Neural crest cell (in vitro differentiated cells): Measurements from ENCODE around the gene PCDHB11. TPM values are rescaled to one million over a fixed set of nuclear protein-coding genes. Genes with fewer than 3 reads are reported as not detected.
A peak's percentile ranks its signal among the peaks of the same experiment; 100 is the strongest.
"Not testable (repeated sequence)": the region's sequence is repeated elsewhere in the genome, so short reads cannot be mapped to it uniquely, and the experiment has no call there.

Experiments
- DNase-seq: peaks from one replicate; pipeline ENCODE4 v3.0.0; 2021; ENCODE audit warnings: low read depth, mixed read lengths, low spot score
- H3K27ac Mint-ChIP-seq: one replicate; pipeline ENCODE4 v1.8.0; 2021; ENCODE audit warnings: mild to moderate bottlenecking, mixed read lengths; ENCODE audit not compliant: unreplicated experiment
- H3K27me3 Mint-ChIP-seq: 2 replicates; pipeline ENCODE4 v1.8.0; 2021; ENCODE audit warnings: low read depth, mild to moderate bottlenecking, mixed read lengths
- H3K36me3 Mint-ChIP-seq: 2 replicates; pipeline ENCODE4 v1.8.0; 2021; ENCODE audit warnings: low read depth, mild to moderate bottlenecking, mixed read lengths
- H3K4me1 Mint-ChIP-seq: 2 replicates; pipeline ENCODE4 v1.8.0; 2021; ENCODE audit warnings: mixed read lengths
- H3K4me3 Mint-ChIP-seq: one replicate; pipeline ENCODE4 v1.8.0; 2021; ENCODE audit warnings: mild to moderate bottlenecking, mixed read lengths
- H3K9me3 Mint-ChIP-seq: 2 replicates; pipeline ENCODE4 v1.8.0; 2021; ENCODE audit warnings: mixed read lengths
- total RNA-seq: library from RNA; stranded (reverse); gene quantifications from 2 replicates; pipeline ENCODE4 v1.2.1, GENCODE V29; 2021
- TF ChIP-seq, protein P1 (sequence below): fragments of 200-600 bp; sonication (generic); conservative IDR thresholded peaks from 2 replicates; pipeline ENCODE4 v1.5.0; 2021; ENCODE audit warnings: antibody characterized with exemption, mild to moderate bottlenecking

The PCDHB11 gene
- total RNA-seq, 1 donor from 2014 or later = 3.6 TPM

DNA sequence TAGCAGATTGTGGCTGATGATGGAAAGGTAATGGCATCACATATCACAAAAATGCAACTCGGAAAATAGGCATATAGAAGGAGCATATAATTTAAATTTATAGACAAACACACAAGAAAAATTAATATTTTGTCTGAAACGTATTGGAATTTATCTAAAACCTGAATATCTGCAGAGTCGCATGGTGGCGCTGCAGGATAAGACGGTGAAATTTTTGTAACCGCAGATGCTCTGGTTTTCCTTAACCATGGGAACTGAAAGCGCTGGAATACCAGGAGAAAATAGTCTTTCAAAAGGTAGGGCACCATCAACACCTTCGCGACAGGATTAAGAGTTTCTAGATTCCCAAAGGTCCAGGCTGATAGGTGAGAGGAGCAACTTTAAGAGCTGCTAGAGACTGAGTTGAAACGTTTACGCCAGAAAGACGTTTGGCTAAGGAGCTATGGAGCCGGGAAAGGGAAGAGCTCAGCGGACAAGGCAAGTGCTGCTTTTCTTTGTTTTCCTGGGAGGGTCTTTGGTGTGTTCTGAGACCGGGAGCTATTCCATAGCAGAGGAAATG lies 34.8 kb downstream of the PCDHB11 start:
- H3K27ac Mint-ChIP-seq = no peak overlapping the region
- no peak for DNase-seq
- TF ChIP-seq, protein P1, sequence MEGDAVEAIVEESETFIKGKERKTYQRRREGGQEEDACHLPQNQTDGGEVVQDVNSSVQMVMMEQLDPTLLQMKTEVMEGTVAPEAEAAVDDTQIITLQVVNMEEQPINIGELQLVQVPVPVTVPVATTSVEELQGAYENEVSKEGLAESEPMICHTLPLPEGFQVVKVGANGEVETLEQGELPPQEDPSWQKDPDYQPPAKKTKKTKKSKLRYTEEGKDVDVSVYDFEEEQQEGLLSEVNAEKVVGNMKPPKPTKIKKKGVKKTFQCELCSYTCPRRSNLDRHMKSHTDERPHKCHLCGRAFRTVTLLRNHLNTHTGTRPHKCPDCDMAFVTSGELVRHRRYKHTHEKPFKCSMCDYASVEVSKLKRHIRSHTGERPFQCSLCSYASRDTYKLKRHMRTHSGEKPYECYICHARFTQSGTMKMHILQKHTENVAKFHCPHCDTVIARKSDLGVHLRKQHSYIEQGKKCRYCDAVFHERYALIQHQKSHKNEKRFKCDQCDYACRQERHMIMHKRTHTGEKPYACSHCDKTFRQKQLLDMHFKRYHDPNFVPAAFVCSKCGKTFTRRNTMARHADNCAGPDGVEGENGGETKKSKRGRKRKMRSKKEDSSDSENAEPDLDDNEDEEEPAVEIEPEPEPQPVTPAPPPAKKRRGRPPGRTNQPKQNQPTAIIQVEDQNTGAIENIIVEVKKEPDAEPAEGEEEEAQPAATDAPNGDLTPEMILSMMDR = no peak

DNA sequence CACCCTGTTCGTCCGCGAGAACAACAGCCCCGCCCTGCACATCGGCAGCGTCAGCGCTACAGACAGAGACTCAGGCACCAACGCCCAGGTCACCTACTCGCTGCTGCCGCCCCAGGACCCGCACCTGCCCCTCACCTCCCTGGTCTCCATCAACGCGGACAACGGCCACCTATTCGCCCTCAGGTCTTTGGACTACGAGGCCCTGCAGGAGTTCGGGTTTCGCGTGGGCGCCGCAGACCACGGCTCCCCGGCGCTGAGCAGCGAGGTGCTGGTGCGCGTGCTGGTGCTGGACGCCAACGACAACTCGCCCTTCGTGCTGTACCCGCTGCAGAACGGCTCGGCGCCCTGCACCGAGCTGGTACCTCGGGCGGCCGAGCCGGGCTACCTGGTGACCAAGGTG lies 36.5 kb downstream of the PCDHB11 start:
- H3K27me3 Mint-ChIP-seq, H3K27ac Mint-ChIP-seq, H3K4me1 Mint-ChIP-seq, DNase-seq, H3K4me3 Mint-ChIP-seq: not testable (repeated sequence)
- Mint-ChIP-seq H3K36me3 (peaks cover 51% of the 10 kb centered on the region), H3K9me3 (peaks cover 20% of the 10 kb centered on the region)

More for the DNA sequence above, 34.8 kb downstream of the PCDHB11 start:
- H3K4me3 Mint-ChIP-seq = no peak overlapping the region
- peaks cover 38% of the 10 kb centered on the region for H3K36me3 Mint-ChIP-seq
- peaks cover 13% of the 10 kb centered on the region for H3K9me3 Mint-ChIP-seq
- no peaks in the 10 kb centered on the region for H3K4me1 Mint-ChIP-seq
- no peaks in the 10 kb centered on the region for H3K27me3 Mint-ChIP-seq

DNA sequence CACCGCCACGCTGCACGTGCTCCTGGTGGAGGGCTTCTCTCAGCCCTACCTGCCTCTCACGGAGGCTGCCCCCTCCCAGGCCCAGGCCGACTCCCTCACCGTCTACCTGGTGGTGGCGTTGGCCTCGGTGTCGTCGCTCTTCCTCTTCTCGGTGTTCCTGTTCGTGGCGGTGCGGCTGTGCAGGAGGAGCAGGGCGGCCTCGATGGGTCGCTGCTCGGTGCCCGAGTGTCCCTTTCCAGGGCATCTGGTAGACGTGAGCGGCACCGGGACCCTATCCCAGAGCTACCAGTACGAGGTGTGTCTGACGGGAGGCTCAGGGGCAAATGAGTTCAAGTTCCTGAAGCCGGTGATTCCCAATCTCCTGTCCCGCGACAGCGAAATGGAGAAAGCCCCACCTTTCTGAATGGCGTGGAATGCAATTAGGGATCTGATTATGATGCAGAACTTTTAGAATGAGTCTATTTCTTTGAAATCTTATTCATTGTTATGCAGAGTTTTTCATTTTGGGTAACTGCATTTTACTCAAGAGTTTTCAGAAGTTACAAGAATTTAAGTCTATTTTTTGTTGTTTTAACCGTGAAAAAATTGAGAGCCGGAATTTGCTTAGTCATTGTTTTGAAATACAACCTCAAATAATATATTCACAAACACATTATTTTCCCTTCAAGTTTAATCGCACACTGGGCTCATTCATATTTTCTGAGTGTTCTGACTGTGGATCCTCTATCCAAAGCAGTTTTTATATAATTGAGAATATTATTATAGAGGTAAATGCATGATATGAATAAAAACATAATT lies 37.3 kb downstream of the PCDHB11 start:
- H3K4me3 Mint-ChIP-seq = no peak overlapping the region
- no peak overlapping the region for H3K27ac Mint-ChIP-seq
- H3K27me3 Mint-ChIP-seq = no peaks in the 10 kb centered on the region
- peaks cover 51% of the 10 kb centered on the region for H3K36me3 Mint-ChIP-seq
- H3K9me3 Mint-ChIP-seq = peaks cover 17% of the 10 kb centered on the region
- no peak for DNase-seq
- TF ChIP-seq, protein P1 = no peak
- no peaks in the 10 kb centered on the region for H3K4me1 Mint-ChIP-seq

DNA sequence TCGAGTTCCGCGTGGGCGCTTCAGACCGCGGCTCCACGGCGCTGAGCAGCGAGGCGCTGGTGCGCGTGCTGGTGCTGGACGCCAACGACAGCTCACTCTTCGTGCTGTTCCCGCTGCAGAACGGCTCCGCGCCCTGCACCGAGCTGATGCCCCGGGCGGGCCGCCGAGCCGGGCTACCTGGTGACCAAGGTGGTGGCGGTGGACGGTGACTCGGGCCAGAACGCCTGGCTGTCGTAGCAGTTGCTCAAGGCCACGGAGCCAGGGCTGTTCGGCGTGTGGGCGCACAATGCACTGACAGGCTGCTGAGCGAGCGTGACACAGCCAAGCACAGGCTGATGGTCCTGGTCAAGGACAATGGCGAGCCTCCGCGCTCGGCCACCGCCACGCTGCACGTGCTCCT lies 42.1 kb downstream of the PCDHB11 start:
- TF ChIP-seq, protein P1 = no peak
- H3K27me3 Mint-ChIP-seq = no peaks in the 10 kb centered on the region
- no peak overlapping the region for H3K27ac Mint-ChIP-seq
- H3K4me1 Mint-ChIP-seq = peaks cover 3% of the 10 kb centered on the region
- H3K4me3 Mint-ChIP-seq = no peak overlapping the region
- DNase-seq = no peak
- H3K9me3 Mint-ChIP-seq = peaks cover 24% of the 10 kb centered on the region
- H3K36me3 Mint-ChIP-seq = peaks cover 60% of the 10 kb centered on the region

DNA sequence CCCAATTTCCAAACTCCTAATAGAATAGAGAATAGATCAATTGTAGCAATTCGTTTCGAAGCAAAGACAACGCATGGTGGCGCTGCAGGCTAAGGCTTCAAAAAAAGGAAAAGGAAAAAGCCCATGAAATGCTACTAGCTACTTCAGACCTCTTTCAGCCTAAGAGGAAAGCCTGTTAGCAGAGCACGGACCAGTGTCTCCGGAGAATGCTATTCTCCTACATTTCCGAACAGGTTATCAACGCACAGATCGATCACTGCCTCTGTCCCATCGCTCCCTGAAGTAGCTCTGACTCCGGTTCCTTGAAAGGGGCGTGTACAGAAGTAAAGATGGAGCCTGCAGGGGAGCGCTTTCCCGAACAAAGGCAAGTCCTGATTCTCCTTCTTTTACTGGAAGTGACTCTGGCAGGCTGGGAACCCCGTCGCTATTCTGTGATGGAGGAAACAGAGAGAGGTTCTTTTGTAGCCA lies 45.9 kb downstream of the PCDHB11 start, which contains the start of gene PCDHB15:
TSS of gene PCDHB15 (plus strand) at position 146 of the 468 bp plus-strand sequence. CDS start at position 330, 184 bp downstream.
- Mint-ChIP-seq H3K36me3 (peaks cover 70% of the 10 kb centered on the region), H3K27ac (peak within 1 kb of the TSS; percentile 90), H3K4me1 (peaks cover 3% of the 10 kb centered on the region), H3K9me3 (peaks cover 25% of the 10 kb centered on the region), H3K4me3 (peak within 1 kb of the TSS; percentile 85), H3K27me3 (no peaks in the 10 kb centered on the region)
- peak; percentile 29 for DNase-seq
- TF ChIP-seq, protein P1 = peak; percentile 57

DNA sequence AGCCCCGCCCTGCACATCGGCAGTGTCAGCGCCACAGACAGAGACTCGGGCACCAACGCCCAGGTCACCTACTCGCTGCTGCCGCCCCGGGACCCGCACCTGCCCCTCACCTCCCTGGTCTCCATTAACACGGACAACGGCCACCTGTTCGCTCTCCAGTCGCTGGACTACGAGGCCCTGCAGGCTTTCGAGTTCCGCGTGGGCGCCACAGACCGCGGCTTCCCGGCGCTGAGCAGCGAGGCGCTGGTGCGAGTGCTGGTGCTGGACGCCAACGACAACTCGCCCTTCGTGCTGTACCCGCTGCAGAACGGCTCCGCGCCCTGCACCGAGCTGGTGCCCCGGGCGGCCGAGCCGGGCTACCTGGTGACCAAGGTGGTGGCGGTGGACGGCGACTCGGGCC lies 47.5 kb downstream of the PCDHB11 start:
- not testable (repeated sequence) for H3K4me1 Mint-ChIP-seq, H3K4me3 Mint-ChIP-seq, H3K27ac Mint-ChIP-seq, H3K27me3 Mint-ChIP-seq, DNase-seq
- Mint-ChIP-seq H3K36me3 (peaks cover 64% of the 10 kb centered on the region), H3K9me3 (peaks cover 28% of the 10 kb centered on the region)

DNA sequence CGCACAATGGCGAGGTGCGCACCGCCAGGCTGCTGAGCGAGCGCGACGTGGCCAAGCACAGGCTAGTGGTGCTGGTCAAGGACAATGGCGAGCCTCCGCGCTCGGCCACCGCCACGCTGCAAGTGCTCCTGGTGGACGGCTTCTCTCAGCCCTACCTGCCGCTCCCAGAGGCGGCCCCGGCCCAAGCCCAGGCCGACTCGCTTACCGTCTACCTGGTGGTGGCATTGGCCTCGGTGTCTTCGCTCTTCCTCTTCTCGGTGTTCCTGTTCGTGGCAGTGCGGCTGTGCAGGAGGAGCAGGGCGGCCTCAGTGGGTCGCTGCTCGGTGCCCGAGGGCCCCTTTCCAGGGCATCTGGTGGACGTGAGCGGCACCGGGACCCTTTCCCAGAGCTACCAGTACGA lies 48.0 kb downstream of the PCDHB11 start:
- Mint-ChIP-seq H3K9me3 (peaks cover 28% of the 10 kb centered on the region), H3K4me3 (peak overlapping the region; percentile 57), H3K36me3 (peaks cover 60% of the 10 kb centered on the region)
- DNase-seq, H3K27me3 Mint-ChIP-seq, H3K4me1 Mint-ChIP-seq, H3K27ac Mint-ChIP-seq: not testable (repeated sequence)
